NOMO-1 treated with dmso at 0.1 percent for 144 hours (cell line): ENCODE data around the gene GOLGA6A.

Source experiments
- DNase-seq: peaks from one replicate; lab custom pipeline; 2025; ENCODE audit not compliant: unreplicated experiment; lab: John Stamatoyannopoulos, UW

GOLGA6A gene

GRCh38 chr15:74037171-74038117 is 44.9 kb downstream of the GOLGA6A start:
- DNase-seq: no peak

- no peak for DNase-seq
Measured at GRCh38 chr15:74036271-74037170, 45.8 kb downstream of the GOLGA6A start.

GRCh38 chr15:74035121-74036017 is 47.0 kb downstream of the GOLGA6A start:
- no peak for DNase-seq

- no peak for DNase-seq
Measured at GRCh38 chr15:74034206-74034755, 48.1 kb downstream of the GOLGA6A start.

GRCh38 chr15:74032606-74033561 is 49.5 kb downstream of the GOLGA6A start:
- no peak for DNase-seq

GRCh38 chr15:74032046-74032445 is 50.3 kb downstream of the GOLGA6A start:
- DNase-seq: no peak

GRCh38 chr15:74028646-74029045 is 53.7 kb downstream of the GOLGA6A start:
- DNase-seq: no peak

GRCh38 chr15:74027688-74028087 is 54.7 kb downstream of the GOLGA6A start:
- DNase-seq: no peak

- no peak for DNase-seq
Measured at GRCh38 chr15:74025436-74025835, 56.9 kb downstream of the GOLGA6A start.

GRCh38 chr15:74024687-74025086 is 57.7 kb downstream of the GOLGA6A start:
- DNase-seq: no peak

GRCh38 chr15:74022706-74023470 is 59.5 kb downstream of the GOLGA6A start:
- DNase-seq: no peak
